ENCODE results near the gene HNRNPA2B1. TPM values are rescaled to one million over a fixed set of nuclear protein-coding genes. Genes with fewer than 3 reads are reported as not detected.

The HNRNPA2B1 gene
- total RNA-seq, 1 donor from 2014 or later: 685 TPM

DNA sequence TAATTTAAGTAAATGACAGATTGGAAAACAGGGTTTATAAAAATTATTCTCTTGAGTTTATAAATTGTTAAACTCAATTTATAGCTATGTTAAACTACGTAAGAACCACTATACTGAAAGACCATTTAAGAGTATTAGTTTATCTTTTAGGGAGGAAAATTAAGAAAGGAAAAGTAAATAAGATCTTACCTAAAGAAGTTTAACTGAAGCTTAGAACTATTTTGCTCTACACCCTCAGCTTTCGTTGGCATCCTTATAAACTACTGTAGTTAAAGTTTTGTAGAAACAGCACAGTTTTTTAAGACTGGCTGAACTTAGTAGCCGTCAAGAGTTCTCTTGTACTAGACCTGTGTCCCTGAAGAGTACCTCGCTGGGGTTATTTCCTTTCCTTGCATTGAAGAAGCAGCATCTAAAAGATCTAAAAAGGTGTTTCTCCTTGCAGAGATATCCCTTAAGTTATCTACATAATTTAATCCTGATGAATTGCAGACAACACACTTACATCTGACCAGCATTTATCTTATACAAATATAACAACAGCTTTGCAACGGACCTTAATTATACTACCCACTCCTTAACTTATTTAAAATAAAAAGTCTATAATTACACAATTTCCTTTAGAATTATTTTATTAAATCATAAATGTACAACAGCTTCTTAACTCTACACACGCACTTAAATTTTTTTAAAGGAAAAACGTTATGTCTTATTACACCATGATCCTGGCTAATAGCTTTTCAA, 9.1 kb downstream of the HNRNPA2B1 start:
- H3K9me3 Mint-ChIP-seq (ENCODE audit: unreplicated experiment): peaks cover 4% of the 10 kb centered on the region
- TF ChIP-seq, protein P1, sequence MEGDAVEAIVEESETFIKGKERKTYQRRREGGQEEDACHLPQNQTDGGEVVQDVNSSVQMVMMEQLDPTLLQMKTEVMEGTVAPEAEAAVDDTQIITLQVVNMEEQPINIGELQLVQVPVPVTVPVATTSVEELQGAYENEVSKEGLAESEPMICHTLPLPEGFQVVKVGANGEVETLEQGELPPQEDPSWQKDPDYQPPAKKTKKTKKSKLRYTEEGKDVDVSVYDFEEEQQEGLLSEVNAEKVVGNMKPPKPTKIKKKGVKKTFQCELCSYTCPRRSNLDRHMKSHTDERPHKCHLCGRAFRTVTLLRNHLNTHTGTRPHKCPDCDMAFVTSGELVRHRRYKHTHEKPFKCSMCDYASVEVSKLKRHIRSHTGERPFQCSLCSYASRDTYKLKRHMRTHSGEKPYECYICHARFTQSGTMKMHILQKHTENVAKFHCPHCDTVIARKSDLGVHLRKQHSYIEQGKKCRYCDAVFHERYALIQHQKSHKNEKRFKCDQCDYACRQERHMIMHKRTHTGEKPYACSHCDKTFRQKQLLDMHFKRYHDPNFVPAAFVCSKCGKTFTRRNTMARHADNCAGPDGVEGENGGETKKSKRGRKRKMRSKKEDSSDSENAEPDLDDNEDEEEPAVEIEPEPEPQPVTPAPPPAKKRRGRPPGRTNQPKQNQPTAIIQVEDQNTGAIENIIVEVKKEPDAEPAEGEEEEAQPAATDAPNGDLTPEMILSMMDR (IDR thresholded peaks at IDR 0.05; ENCODE audit: partially characterized antibody, unreplicated experiment): no peak
- no peak overlapping the region for H3K4me3 Mint-ChIP-seq (ENCODE audit: unreplicated experiment)
- DNase-seq: no peak
- H3K27ac Mint-ChIP-seq (ENCODE audit: unreplicated experiment): no peak overlapping the region
- peaks cover 15% of the 10 kb centered on the region for H3K4me1 Mint-ChIP-seq (ENCODE audit: low read depth, unreplicated experiment)
- peaks cover 5% of the 10 kb centered on the region for H3K36me3 Mint-ChIP-seq (ENCODE audit: unreplicated experiment)
- H3K27me3 Mint-ChIP-seq (ENCODE audit: unreplicated experiment): peaks cover 4% of the 10 kb centered on the region

GRCh38 chr7:26190417-26190869, 10.1 kb downstream of the HNRNPA2B1 start:
- Mint-ChIP-seq H3K36me3 (ENCODE audit: unreplicated experiment) (peaks cover 5% of the 10 kb centered on the region), H3K4me3 (ENCODE audit: unreplicated experiment) (no peak overlapping the region), H3K9me3 (ENCODE audit: unreplicated experiment) (peaks cover 4% of the 10 kb centered on the region), H3K4me1 (ENCODE audit: low read depth, unreplicated experiment) (peaks cover 7% of the 10 kb centered on the region), H3K27me3 (ENCODE audit: unreplicated experiment) (peaks cover 4% of the 10 kb centered on the region), H3K27ac (ENCODE audit: unreplicated experiment) (peak overlapping the region; percentile 5)
- TF ChIP-seq, protein P1 (IDR thresholded peaks at IDR 0.05; ENCODE audit: partially characterized antibody, unreplicated experiment): no peak
- DNase-seq: no peak

DNA sequence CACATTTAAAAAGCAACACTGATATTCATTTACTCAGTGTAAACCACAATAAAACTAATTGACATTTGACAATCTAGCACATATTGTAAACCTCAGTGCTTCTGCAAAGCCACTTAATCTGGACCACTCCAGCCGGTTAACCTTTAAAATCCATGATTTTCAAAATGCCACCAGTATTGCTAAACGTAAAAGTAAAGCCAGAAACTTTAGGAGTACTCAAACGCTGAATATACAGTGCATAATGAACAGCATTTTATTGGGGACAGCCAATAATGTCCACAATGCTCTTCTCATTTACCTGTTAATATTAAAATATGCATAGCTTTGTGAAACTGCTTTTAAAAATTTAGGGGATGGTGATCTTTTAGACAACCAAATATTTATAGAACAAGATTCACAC, 10.8 kb downstream of the HNRNPA2B1 start:
- DNase-seq: no peak

GRCh38 chr7:26188957-26189541, 11.5 kb downstream of the HNRNPA2B1 start:
- no peak overlapping the region for H3K27ac Mint-ChIP-seq (ENCODE audit: unreplicated experiment)
- H3K9me3 Mint-ChIP-seq (ENCODE audit: unreplicated experiment): peaks cover 6% of the 10 kb centered on the region
- TF ChIP-seq, protein P1 (IDR thresholded peaks at IDR 0.05; ENCODE audit: partially characterized antibody, unreplicated experiment): no peak
- H3K4me1 Mint-ChIP-seq (ENCODE audit: low read depth, unreplicated experiment): peaks cover 7% of the 10 kb centered on the region
- no peak for DNase-seq
- H3K36me3 Mint-ChIP-seq (ENCODE audit: unreplicated experiment): peaks cover 5% of the 10 kb centered on the region
- no peak overlapping the region for H3K4me3 Mint-ChIP-seq (ENCODE audit: unreplicated experiment)
- H3K27me3 Mint-ChIP-seq (ENCODE audit: unreplicated experiment): peaks cover 4% of the 10 kb centered on the region

More for the DNA sequence above, 10.8 kb downstream of the HNRNPA2B1 start:
- TF ChIP-seq, protein P1 (IDR thresholded peaks at IDR 0.05; ENCODE audit: partially characterized antibody, unreplicated experiment): no peak
- H3K9me3 Mint-ChIP-seq (ENCODE audit: unreplicated experiment): peaks cover 4% of the 10 kb centered on the region
- H3K4me1 Mint-ChIP-seq (ENCODE audit: low read depth, unreplicated experiment): peaks cover 7% of the 10 kb centered on the region
- H3K27me3 Mint-ChIP-seq (ENCODE audit: unreplicated experiment): peaks cover 4% of the 10 kb centered on the region
- H3K27ac Mint-ChIP-seq (ENCODE audit: unreplicated experiment): no peak overlapping the region
- peaks cover 5% of the 10 kb centered on the region for H3K36me3 Mint-ChIP-seq (ENCODE audit: unreplicated experiment)
- no peak overlapping the region for H3K4me3 Mint-ChIP-seq (ENCODE audit: unreplicated experiment)

Data from glutamatergic neuron (in vitro differentiated cells).